Fibroblast of gingiva (primary cell): ENCODE data around the gene TEX48.

Experiments
- DNase-seq: peaks from one replicate; pipeline ENCODE4 v3.0.0-alpha.2; 2011; ENCODE audit warnings: low read depth

Gene TEX48

GRCh38 chr9:114693248-114693855 lies 11.4 kb upstream of the TEX48 start:
- no peak for DNase-seq

GRCh38 chr9:114691956-114692295 lies 9.9 kb upstream of the TEX48 start:
- no peak for DNase-seq

DNA sequence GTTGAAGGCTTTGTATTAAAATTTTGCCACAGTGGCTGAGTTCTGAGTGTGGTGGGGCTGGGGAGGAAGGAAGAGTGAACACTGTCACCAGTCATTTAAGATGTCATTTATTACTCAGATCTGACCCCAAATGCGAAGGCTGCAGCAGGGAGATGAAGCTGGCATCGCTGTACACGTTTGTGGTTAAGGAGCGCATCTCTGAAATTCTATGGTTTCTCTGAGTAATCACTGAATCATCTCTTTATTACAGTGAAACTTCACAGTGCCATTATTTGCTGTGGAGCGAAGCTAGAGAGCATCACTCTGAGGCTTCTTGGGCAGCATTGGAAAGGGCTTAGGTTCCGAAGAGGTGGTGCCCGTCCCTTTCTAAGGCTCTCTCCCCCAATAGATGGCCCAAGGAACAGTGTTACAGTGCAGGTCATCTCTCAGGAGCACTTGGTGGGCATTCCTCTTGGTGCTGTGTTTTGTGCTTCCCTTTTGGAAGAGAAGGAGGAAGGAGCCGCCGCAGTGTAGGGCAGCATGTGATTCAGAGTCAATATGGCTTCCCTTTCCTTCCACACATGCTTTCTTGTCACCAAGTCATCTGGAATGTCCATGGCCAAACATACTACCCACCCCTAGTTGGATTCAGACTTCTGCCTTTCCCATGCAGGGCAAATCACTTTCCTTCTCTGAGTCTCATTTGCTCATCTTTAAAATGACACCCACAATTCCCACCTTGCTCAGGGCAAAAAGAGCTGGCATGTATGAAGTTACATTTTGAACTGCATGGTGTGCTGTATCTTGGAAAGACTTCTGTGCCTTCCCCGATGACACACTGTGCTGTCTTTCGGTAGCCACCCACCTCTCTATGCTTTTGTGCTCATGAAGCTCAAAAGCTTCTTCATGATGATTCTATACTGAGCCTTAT lies 9.3 kb upstream of the TEX48 start:
- peak; percentile 68 for DNase-seq

DNA sequence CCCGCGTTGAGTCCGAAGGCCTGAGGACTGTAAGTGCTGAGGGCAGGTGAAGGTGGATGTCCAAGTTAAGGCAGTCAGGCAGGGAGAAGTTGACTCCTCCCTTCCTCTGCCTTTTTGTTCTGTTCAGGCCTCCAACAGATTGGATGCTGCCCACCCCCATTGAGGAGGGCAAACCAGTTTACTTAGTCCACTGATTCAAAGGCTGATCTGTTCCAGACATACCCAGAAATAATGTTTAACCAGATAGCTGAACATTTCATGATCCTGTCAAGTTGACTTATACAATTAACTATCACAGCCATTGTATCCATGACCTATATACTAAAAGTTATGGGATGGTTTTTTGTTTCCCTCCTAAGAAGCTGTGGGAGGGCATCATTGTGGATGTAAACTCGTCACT lies 8.3 kb upstream of the TEX48 start:
- DNase-seq, result no peak

- DNase-seq, result no peak
Measured at GRCh38 chr9:114689813-114690212, 7.8 kb upstream of the TEX48 start.

- DNase-seq, result no peak
Measured at GRCh38 chr9:114688909-114689610, 7.1 kb upstream of the TEX48 start.

DNA sequence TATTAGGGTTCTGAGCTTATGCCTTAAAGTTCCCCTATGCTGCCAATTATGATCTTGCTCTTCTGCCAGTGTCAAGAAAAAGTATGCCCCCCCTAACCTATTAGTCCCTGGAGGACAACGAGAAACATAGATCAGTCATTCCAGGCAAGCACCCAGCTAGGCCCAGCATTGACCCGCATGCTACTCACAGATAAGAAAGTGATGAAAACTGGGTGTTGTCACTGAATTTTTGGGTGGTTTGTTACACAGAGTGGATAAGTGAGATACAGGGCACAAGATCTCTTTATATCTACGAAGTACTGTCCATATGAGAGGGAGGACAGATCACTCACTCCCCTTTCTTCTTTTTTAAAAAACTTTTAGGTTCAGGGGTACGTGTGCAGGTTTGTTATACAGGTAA lies 6.4 kb upstream of the TEX48 start:
- DNase-seq, result no peak

DNA sequence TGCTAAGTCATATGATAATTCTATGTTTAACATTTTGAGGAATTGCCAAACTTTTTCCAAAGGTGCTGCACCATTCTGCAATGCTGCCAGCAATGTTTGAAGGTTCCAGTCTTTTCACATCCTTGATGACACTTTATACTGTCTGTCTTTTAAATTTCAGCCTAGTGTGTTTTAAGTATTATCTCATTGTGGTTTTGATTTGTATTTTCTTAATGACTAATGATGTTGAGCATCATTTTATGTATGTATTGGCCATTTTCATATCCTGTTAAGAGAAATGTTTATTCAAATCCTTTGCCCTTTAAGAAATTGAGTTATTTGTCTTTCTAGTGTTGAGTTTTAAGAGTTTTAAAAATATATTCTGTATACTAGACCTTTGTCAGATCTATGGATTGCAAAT lies 5.0 kb upstream of the TEX48 start:
- DNase-seq, result no peak

GRCh38 chr9:114685951-114686350 lies 4.0 kb upstream of the TEX48 start:
- DNase-seq, result no peak

DNA sequence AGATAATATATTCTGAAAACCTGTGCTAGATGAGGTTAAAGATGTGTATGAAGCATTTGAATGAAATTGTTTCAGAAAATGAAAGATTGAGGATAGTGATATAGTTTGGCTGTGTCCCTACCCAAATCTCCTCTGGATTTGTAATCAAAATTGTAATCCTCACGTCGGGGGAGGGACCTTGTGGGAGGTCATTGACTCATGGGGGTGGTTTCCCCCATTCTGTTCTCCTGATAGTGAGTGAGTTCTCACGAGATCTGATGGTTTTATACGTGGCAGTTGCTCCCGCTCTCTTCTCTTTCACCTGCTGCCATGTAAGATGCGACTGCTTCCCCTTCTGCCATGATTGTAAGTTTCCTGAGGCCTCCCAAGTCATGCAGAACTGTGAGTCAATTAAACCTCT lies 2.0 kb upstream of the TEX48 start:
- no peak for DNase-seq

- no peak for DNase-seq
Measured at GRCh38 chr9:114682846-114683245, 854 bp upstream of the TEX48 start.

DNA sequence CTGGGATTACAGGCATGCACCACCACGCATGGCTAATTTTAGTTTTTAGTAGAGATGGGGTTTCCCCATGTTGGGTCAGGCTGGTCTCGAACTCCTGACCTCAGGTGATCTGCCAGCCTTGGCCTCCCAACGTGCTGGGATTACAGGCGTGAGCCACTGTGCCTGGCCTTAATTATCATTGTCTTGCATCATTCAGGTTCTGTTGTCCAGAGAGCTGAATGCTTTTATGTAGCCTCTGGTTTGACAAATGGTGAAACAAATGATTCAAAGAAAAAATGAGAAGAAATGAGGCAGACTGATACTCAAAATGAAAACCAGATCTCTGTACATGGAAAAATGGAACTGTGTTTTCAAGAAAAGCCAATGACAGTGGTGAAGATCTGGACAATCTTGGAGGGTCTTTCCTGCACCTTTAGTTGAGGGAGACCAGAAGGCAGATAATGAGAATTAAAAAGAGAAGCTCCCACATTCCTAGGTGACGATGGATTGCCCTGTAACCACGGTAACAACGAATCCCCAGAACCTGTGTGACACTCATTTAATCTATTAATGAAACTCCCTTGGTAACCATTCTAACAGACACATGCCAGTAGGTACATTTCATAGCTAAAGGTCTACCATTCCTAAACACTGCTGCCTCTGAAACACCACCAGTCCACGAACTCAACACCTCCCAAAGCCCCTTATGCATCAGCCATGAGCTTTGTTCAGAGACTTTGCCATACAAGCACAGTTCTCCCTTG lies 1.6 kb downstream of the TEX48 start:
- DNase-seq, result peak; percentile 46

GRCh38 chr9:114678795-114679194 lies 3.2 kb downstream of the TEX48 start:
- DNase-seq, result peak; percentile 22

- no peak for DNase-seq
Measured at GRCh38 chr9:114678130-114678529, 3.9 kb downstream of the TEX48 start.

- DNase-seq, result peak; percentile 97
Measured at GRCh38 chr9:114677418-114677817, 4.6 kb downstream of the TEX48 start.

GRCh38 chr9:114676901-114677300 lies 5.1 kb downstream of the TEX48 start:
- DNase-seq, result no peak

DNA sequence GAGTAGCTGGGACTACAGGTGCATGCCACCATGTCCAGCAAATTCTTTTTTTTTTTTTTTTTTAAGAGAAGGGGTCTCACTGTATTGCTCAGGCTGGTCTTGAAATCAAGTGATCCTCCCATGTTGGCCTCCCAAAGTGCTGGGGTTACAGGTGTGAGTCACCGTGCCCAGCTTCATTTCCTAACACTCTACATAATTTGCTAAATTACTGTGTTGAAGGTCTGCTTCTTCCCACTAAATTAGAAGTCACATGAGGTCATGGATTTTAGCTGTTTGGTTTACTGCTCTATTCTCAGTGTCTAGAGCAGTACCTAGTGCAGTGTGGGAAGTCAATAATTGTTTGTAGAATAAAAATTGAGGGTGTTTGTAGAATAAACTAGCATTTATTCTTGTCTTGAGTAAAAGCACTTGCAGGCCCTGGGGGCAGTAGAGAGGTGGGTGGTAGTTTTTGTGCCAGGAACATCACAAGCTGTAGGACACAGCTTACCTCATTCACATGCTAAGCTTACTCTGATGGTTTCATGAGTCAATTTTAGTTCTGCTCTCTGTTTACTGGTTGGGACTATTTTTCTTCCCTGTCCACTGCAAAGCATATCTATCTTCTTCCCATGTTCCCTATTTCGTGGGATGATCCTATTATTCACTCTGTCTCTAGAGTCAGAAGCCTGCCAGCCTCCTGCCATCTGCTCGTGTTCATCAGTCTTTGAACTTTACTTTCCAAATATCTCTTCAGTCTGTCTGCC lies 7.0 kb downstream of the TEX48 start:
- no peak for DNase-seq

- no peak for DNase-seq
Measured at GRCh38 chr9:114674076-114674797, 7.8 kb downstream of the TEX48 start.

DNA sequence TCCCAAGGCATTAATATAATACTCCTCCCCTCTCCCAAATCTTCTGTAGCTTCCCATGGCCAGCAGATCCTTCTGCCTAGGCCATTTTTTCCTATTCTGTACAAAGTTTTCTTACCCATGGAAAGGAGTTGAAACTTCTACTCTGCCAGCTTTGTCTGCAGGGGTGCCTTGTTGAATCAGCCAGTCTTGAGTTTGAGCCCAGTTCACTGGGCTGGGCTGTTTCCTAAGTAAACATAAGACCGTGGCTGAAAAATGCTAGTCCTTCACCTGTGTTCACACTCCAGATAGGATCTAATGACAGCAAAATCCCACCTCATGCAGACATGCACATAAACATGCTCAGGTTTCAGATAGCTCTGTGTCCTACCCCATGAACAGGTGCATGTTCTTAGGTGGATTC lies 10.4 kb downstream of the TEX48 start:
- no peak for DNase-seq

DNA sequence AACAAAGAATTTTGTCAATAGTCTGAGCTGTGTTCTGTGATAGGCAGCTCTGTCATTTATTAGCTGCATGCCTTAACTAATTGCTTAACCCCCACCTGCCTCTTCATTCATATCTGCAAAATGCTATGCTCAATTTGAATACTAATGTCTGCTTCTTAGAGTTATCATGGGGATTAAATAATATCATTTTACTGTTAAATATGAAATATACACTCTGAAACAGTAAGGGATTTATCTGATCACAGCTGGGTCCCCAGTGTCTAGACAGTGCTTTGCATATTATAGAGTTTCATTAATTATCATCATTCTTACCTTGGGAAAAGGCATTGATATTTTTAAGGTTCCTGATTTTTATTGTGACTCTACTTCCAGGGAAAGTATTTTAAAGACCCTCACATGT lies 12.0 kb downstream of the TEX48 start:
- DNase-seq, result no peak

DNA sequence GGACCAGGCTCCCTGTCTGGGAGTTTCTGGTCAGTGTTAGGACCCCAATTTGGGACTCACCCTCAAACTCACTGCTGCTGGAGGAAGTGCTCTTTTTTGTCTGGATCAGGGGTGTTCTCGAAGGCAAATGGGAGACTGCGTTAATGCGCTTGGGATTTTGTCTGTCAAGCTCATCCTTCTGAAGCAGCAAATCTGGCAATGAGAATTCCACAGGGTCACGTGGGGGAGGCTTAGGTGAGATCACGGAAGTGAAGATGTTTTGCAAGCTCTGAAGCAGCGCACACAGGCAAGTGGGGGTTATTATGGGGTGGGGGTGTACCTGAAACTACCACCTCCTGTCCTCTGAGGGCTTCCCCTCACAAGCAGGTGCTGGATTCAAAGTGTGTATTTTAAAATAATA lies 13.8 kb downstream of the TEX48 start:
- DNase-seq, result no peak
